OCI-LY1 (cell line): ENCODE results near the gene APLP1.

Experiments used
- H2AFZ ChIP-seq: fragments of 200-600 bp; sonication (generic), shearing (Covaris generic); 2 replicates; pipeline ENCODE4 v1.6.0; 2014; ENCODE audit warnings: antibody characterized with exemption, mild to moderate bottlenecking, low read length
- H3F3A ChIP-seq: fragments of 200-600 bp; sonication (generic), shearing (Covaris generic); 2 replicates; pipeline ENCODE4 v1.6.0; 2014; ENCODE audit warnings: mild to moderate bottlenecking, antibody characterized with exemption, low read length, moderate library complexity; ENCODE audit not compliant: insufficient read depth
- H3K27ac ChIP-seq: fragments of 200-600 bp; sonication (generic); 2 replicates; pipeline ENCODE4 v1.5.1; 2014; ENCODE audit warnings: low read length, mixed run types, mild to moderate bottlenecking, low read depth; ENCODE audit not compliant: poor library complexity, severe bottlenecking
- H3K27me3 ChIP-seq: fragments of 200-600 bp; sonication (generic); 2 replicates; pipeline ENCODE4 v1.6.0; 2014; ENCODE audit warnings: antibody characterized with exemption, mild to moderate bottlenecking, low read length, moderate library complexity; ENCODE audit not compliant: insufficient read depth
- H3K36me3 ChIP-seq: fragments of 200-600 bp; sonication (generic); 2 replicates; pipeline ENCODE4 v1.6.1; 2014; ENCODE audit warnings: mild to moderate bottlenecking, antibody characterized with exemption, low read length, moderate library complexity, mixed read lengths; ENCODE audit not compliant: insufficient read depth
- H3K4me1 ChIP-seq: fragments of 200-600 bp; sonication (generic); 2 replicates; pipeline ENCODE4 v1.5.1; 2014; ENCODE audit warnings: mild to moderate bottlenecking, low read length, moderate library complexity; ENCODE audit not compliant: insufficient read depth, severe bottlenecking
- H3K4me2 ChIP-seq: fragments of 200-600 bp; sonication (generic), shearing (Covaris generic); 2 replicates; pipeline ENCODE4 v1.6.1; 2014; ENCODE audit warnings: low read length
- H3K4me3 ChIP-seq: fragments of 200-600 bp; sonication (generic); 2 replicates; pipeline ENCODE4 v1.5.1; 2014; ENCODE audit warnings: low read length, low read depth, mild to moderate bottlenecking, mixed read lengths; ENCODE audit not compliant: poor library complexity, severe bottlenecking
- H3K79me2 ChIP-seq: fragments of 200-600 bp; shearing (Covaris generic); 2 replicates; pipeline ENCODE4 v1.6.1; 2016; ENCODE audit warnings: mixed run types, low read length, mixed read lengths; ENCODE audit not compliant: insufficient read depth
- H3K9ac ChIP-seq: fragments of 200-600 bp; sonication (generic), shearing (Covaris generic); 2 replicates; pipeline ENCODE4 v1.6.1; 2014; ENCODE audit warnings: mild to moderate bottlenecking, low read length, mixed read lengths
- H3K9me2 ChIP-seq: fragments of 200-600 bp; sonication (generic), shearing (Covaris generic); 2 replicates; pipeline ENCODE4 v1.6.1; 2014; ENCODE audit warnings: low read depth, mild to moderate bottlenecking, low read length, mixed read lengths
- H3K9me3 ChIP-seq: fragments of 200-600 bp; shearing (Covaris generic); 2 replicates; pipeline ENCODE4 v1.6.1; 2014; ENCODE audit warnings: low read length, mixed read lengths
- H4K20me1 ChIP-seq: fragments of 200-600 bp; sonication (generic), shearing (Covaris generic); 2 replicates; pipeline ENCODE4 v1.6.0; 2016; ENCODE audit warnings: mild to moderate bottlenecking, low read length; ENCODE audit not compliant: insufficient read depth
- CTCF ChIP-seq: fragments of 200-600 bp; sonication (generic), shearing (Covaris generic); IDR thresholded peaks from 2 replicates; pipeline ENCODE4 v1.5.1; 2017; ENCODE audit warnings: mild to moderate bottlenecking, antibody characterized with exemption, low read length, moderate library complexity, mixed read lengths
- EZH2 ChIP-seq: fragments of 200-600 bp; sonication (generic), shearing (Covaris generic); IDR thresholded peaks from 2 replicates; pipeline ENCODE4 v1.8.0; 2017; ENCODE audit warnings: borderline replicate concordance, mixed run types, mild to moderate bottlenecking, antibody characterized with exemption, low read length, moderate library complexity, mixed read lengths

Gene APLP1

DNA sequence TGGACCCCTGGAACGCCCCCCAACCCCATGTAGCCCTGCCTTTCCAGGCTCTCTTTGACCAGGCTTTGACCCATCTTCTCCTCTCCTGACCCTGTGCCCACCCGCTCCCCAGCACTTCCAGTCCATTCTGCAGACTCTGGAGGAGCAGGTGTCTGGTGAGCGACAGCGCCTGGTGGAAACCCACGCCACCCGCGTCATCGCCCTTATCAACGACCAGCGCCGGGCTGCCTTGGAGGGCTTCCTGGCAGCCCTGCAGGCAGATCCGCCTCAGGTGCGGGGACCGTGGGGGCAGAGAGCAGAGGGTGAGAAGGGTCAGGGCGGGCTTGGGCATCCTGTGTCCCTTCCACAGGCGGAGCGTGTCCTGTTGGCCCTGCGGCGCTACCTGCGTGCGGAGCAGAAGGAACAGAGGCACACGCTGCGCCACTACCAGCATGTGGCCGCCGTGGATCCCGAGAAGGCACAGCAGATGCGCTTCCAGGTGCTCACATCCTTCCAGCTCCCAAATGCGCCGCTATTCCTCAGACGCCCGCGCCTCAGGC, 6.1 kb downstream of the APLP1 start:
- Histone ChIP-seq H3K4me2 (no peak overlapping the region), H3K4me3 (no peak overlapping the region), H3K9ac (no peak overlapping the region), H2AFZ (no peak overlapping the region), H3F3A (no peaks in the 10 kb centered on the region), H3K4me1 (peaks cover 8% of the 10 kb centered on the region), H4K20me1 (no peaks in the 10 kb centered on the region), H3K36me3 (no peaks in the 10 kb centered on the region), H3K9me2 (no peaks in the 10 kb centered on the region), H3K27me3 (no peaks in the 10 kb centered on the region), H3K9me3 (no peaks in the 10 kb centered on the region), H3K79me2 (no peaks in the 10 kb centered on the region), H3K27ac (no peak overlapping the region)
- TF ChIP-seq CTCF (no peak), EZH2 (no peak)

DNA sequence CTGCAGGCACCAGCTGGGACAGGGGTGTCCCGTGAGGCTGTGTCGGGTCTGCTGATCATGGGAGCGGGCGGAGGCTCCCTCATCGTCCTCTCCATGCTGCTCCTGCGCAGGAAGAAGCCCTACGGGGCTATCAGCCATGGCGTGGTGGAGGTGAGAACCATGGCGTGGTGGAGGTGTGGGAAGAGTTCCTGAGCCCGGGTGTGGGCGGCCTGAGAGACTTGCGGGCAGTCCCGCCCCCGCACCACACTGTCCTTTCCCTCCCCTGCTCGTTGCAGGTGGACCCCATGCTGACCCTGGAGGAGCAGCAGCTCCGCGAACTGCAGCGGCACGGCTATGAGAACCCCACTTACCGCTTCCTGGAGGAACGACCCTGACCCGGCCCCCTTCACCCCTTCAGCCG, 10.7 kb downstream of the APLP1 start:
- H3K27ac ChIP-seq, result no peak overlapping the region
- no peak overlapping the region for H3K4me2 ChIP-seq

DNA sequence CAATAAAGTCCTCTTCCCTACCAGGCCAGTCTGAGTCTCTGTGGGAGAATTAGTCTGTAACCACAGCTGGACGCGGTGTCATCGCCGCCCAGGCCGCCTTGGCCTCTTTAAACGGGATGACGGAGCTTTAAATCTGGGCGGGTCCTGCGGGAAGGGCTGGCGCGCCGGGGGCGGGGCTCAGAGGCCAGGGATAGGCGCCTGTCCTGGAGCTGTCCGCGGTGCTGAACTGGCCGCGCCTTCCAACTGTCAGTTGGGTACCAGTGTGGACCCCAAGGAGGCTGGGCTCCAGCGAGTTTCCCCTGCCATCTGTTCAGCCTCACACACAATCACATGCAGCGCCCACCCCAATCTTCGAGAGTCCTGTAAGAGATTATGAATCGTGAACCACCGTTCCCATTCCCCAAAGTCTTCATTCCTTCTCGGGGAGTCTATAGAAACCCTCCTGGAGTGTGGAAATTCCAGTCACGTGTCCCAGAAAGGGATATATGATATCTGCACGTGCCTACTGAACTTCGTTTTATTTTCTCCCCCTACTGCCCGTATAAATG, 11.5 kb downstream of the APLP1 start:
- Histone ChIP-seq H3K9me3 (no peaks in the 10 kb centered on the region), H3K79me2 (no peaks in the 10 kb centered on the region), H3F3A (peaks cover 4% of the 10 kb centered on the region; the same call in 1 of the 2 replicates), H3K36me3 (no peaks in the 10 kb centered on the region), H3K27me3 (no peaks in the 10 kb centered on the region), H3K9ac (no peak overlapping the region), H3K9me2 (no peaks in the 10 kb centered on the region), H3K27ac (no peak overlapping the region), H3K4me2 (no peak overlapping the region), H3K4me1 (peaks cover 5% of the 10 kb centered on the region), H2AFZ (no peak overlapping the region), H4K20me1 (no peaks in the 10 kb centered on the region), H3K4me3 (no peak overlapping the region)
- TF ChIP-seq CTCF (no peak), EZH2 (no peak)

More for the DNA sequence above, 10.7 kb downstream of the APLP1 start:
- Histone ChIP-seq H3K79me2 (no peaks in the 10 kb centered on the region), H3K4me3 (no peak overlapping the region), H3K27me3 (no peaks in the 10 kb centered on the region), H2AFZ (no peak overlapping the region), H4K20me1 (no peaks in the 10 kb centered on the region), H3K9ac (no peak overlapping the region), H3K9me2 (no peaks in the 10 kb centered on the region), H3K4me1 (peaks cover 5% of the 10 kb centered on the region), H3K9me3 (no peaks in the 10 kb centered on the region), H3F3A (peaks cover 4% of the 10 kb centered on the region; the same call in 1 of the 2 replicates), H3K36me3 (no peaks in the 10 kb centered on the region)
- no peak for TF ChIP-seq CTCF
